Measurements from ENCODE around the gene ANO6. TPM values are rescaled to one million over a fixed set of nuclear protein-coding genes. Genes with fewer than 3 reads are reported as not detected.

Gene ANO6
- total RNA-seq, 2 experiments from 2014 or later = 19.0 to 21.4 TPM

- Mint-ChIP-seq H3K27ac (no peak overlapping the region), H3K4me3 (no peak overlapping the region), H3K9me3 (no peaks in the 10 kb centered on the region), H3K27me3 (no peaks in the 10 kb centered on the region), H3K4me1 (ENCODE audit: low read depth) (peaks cover 2% of the 10 kb centered on the region), H3K36me3 (peaks cover 3% of the 10 kb centered on the region)
- ChIA-PET POLR2A (no interaction called here), CTCF (no interaction called here)
- DNase-seq = no peak
- intact Hi-C loops (cut with micrococcal nuclease) = no loop called here
Observed at GRCh38 chr12:45290216-45290605, 74.3 kb downstream of the ANO6 start.

DNA sequence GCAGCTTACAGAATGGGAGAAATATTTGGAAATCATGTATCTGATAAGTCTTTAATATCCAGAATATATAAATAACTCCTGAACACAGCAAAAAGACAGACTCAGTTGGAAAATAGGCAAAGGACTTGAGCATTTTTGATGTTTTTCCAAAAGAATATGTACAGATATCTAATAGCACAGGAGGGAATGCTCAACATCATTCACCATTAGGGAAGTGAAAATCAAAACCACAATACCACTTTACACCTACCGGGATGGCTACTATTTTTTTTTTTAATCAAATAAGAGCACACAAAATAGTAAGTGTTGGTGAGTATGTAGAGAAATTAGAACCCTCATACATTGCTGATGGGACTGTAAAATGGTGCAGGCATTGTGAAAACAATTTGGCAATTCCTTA, 75.6 kb downstream of the ANO6 start:
- Mint-ChIP-seq H3K27me3 (no peaks in the 10 kb centered on the region), H3K36me3 (peaks cover 3% of the 10 kb centered on the region), H3K4me3 (no peak overlapping the region), H3K9me3 (no peaks in the 10 kb centered on the region), H3K4me1 (ENCODE audit: low read depth) (peaks cover 2% of the 10 kb centered on the region), H3K27ac (no peak overlapping the region)
- intact Hi-C loops (cut with micrococcal nuclease) = no loop called here
- ChIA-PET POLR2A (no interaction called here), CTCF (interaction anchor here (0.7 kb wide), 1 partner anchor 58 kb away, joined by 4 read pairs; no protein-coding TSS in a partner anchor)
- no peak for DNase-seq

DNA sequence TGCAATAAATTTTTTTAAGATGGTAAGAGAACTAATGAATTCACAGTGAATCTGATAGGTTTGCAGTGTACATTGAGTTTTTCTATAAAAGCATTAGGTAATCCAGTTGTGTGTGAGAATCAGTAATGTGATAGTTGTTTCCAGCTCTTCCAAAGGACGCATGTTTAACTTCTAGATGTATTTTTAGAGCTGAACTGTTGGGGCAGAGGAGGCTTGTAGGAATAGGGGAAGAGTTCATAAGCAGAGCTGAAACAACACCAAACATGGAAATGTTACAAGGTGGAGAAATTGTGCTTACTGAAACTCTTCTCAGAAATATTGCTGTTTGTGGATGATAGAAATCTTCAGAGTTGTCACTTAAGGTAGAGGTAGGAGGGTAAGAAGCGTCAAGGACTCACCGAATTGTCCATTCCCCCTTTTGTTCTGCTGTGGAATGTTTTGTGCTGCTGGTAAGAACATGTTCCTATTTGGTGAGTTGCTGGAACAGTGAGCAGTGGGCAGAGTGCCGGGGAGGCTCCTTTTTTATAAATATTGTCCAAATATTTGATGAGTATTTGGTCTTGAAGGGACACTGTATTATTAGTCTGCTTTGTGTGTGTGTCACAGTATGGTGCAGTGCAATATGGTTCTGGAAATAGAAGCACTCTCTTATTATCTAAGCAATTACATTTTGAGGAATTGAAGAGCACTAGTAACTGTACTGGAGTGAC, 76.7 kb downstream of the ANO6 start:
- Mint-ChIP-seq H3K27me3 (no peaks in the 10 kb centered on the region), H3K4me3 (no peak overlapping the region), H3K27ac (no peak overlapping the region), H3K4me1 (ENCODE audit: low read depth) (peaks cover 2% of the 10 kb centered on the region), H3K9me3 (no peaks in the 10 kb centered on the region), H3K36me3 (peaks cover 3% of the 10 kb centered on the region)
- intact Hi-C loops (cut with micrococcal nuclease) = no loop called here
- CTCF ChIA-PET = no interaction called here
- DNase-seq = no peak
- POLR2A ChIA-PET = no interaction called here

- Mint-ChIP-seq H3K36me3 (peaks cover 3% of the 10 kb centered on the region), H3K4me1 (ENCODE audit: low read depth) (peaks cover 2% of the 10 kb centered on the region), H3K27me3 (no peaks in the 10 kb centered on the region), H3K9me3 (no peaks in the 10 kb centered on the region), H3K4me3 (no peak overlapping the region), H3K27ac (no peak overlapping the region)
- ChIA-PET POLR2A (no interaction called here), CTCF (no interaction called here)
- DNase-seq = no peak
- intact Hi-C loops (cut with micrococcal nuclease) = no loop called here
Observed at GRCh38 chr12:45294906-45295305, 79.0 kb downstream of the ANO6 start.

DNA sequence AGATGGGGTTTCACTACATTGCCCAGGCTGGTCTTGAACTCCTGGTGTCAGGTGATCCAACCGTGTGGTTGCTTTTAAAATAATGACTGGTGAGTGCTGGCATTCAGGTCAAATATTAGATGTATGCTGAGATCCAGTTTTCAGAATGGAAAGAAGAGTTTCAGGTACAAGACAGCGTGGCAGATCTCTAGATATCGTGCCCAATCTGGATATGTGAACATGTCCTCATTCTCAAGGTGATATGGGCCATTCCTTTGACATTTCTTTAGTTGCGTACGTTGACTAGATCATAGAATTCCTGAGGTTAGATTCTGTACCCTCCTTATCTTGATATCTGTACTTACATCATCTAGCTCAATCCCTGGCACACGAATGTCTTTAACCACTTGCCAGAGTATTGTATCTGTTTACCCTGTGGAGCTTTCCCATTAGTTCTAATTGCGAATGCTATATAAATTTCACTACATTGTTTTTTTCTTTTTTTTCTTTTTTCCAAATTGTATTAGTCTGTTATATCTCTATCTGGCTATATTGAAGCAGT, 80.2 kb downstream of the ANO6 start:
- DNase-seq = no peak
- intact Hi-C loops (cut with micrococcal nuclease) = no loop called here
- Mint-ChIP-seq H3K4me3 (no peak overlapping the region), H3K36me3 (no peaks in the 10 kb centered on the region), H3K27ac (no peak overlapping the region), H3K9me3 (no peaks in the 10 kb centered on the region), H3K4me1 (ENCODE audit: low read depth) (peaks cover 2% of the 10 kb centered on the region), H3K27me3 (no peaks in the 10 kb centered on the region)
- CTCF ChIA-PET = no interaction called here
- POLR2A ChIA-PET = no interaction called here

- Mint-ChIP-seq H3K4me3 (no peak overlapping the region), H3K27me3 (no peaks in the 10 kb centered on the region), H3K4me1 (ENCODE audit: low read depth) (no peaks in the 10 kb centered on the region), H3K27ac (no peak overlapping the region), H3K9me3 (no peaks in the 10 kb centered on the region), H3K36me3 (peaks cover 5% of the 10 kb centered on the region)
- ChIA-PET POLR2A (no interaction called here), CTCF (no interaction called here)
- no peak for DNase-seq
- intact Hi-C loops (cut with micrococcal nuclease) = no loop called here
Observed at GRCh38 chr12:45298047-45298446, 82.2 kb downstream of the ANO6 start.

GRCh38 chr12:45298721-45299692, 83.1 kb downstream of the ANO6 start:
- CTCF ChIA-PET = interaction anchor here (1.4 kb wide), 1 partner anchor 22 kb away, joined by 3 read pairs; no protein-coding TSS in a partner anchor
- Mint-ChIP-seq H3K36me3 (peaks cover 9% of the 10 kb centered on the region), H3K27ac (no peak overlapping the region), H3K27me3 (no peaks in the 10 kb centered on the region), H3K4me1 (ENCODE audit: low read depth) (no peaks in the 10 kb centered on the region), H3K4me3 (no peak overlapping the region), H3K9me3 (no peaks in the 10 kb centered on the region)
- intact Hi-C loops (cut with micrococcal nuclease) = no loop called here
- POLR2A ChIA-PET = no interaction called here
- DNase-seq = no peak

DNA sequence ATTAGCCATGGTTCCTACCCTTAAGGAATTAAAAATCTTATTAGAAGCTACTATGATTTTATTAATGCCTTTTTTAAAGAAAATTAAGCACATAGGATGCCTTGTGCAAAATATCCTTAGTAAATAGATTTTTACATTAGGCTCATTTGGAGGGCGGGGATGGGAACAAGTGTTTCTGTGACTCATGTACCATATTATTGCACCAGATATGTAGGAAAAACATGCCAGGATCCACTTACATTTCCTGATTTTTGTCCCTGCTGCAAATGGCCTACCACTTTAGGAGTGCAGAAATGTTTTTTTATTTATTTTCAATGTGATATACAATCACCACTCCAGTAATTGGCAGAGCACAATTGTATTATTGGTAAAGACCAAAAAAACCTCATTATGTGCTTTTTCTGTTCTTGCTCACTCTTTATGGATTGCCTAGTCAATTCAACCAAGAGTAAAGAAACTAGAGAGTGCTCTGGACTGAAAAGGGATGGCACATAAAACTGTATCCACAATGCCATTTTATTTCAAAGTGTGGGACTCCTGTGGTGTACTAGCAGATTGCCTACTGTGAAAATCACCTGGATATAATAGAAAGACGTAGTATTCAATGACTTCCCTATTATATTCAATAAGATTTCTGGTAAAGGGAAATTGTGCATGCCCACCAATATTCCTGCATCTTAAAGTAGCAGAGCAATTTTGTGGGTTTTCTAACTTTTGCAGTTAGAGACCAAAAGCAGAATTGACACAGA, 86.9 kb downstream of the ANO6 start:
- ChIA-PET CTCF (no interaction called here), POLR2A (no interaction called here)
- Mint-ChIP-seq H3K4me1 (ENCODE audit: low read depth) (no peaks in the 10 kb centered on the region), H3K9me3 (no peaks in the 10 kb centered on the region), H3K36me3 (peaks cover 22% of the 10 kb centered on the region), H3K4me3 (no peak overlapping the region), H3K27ac (no peak overlapping the region), H3K27me3 (no peaks in the 10 kb centered on the region)
- no peak for DNase-seq
- intact Hi-C loops (cut with micrococcal nuclease) = no loop called here

- Mint-ChIP-seq H3K4me3 (no peak overlapping the region), H3K27me3 (no peaks in the 10 kb centered on the region), H3K36me3 (peaks cover 22% of the 10 kb centered on the region), H3K4me1 (ENCODE audit: low read depth) (no peaks in the 10 kb centered on the region), H3K9me3 (no peaks in the 10 kb centered on the region), H3K27ac (no peak overlapping the region)
- CTCF ChIA-PET = no interaction called here
- no peak for DNase-seq
- intact Hi-C loops (cut with micrococcal nuclease) = no loop called here
- POLR2A ChIA-PET = no interaction called here
Observed at GRCh38 chr12:45303945-45304344, 88.0 kb downstream of the ANO6 start.

DNA sequence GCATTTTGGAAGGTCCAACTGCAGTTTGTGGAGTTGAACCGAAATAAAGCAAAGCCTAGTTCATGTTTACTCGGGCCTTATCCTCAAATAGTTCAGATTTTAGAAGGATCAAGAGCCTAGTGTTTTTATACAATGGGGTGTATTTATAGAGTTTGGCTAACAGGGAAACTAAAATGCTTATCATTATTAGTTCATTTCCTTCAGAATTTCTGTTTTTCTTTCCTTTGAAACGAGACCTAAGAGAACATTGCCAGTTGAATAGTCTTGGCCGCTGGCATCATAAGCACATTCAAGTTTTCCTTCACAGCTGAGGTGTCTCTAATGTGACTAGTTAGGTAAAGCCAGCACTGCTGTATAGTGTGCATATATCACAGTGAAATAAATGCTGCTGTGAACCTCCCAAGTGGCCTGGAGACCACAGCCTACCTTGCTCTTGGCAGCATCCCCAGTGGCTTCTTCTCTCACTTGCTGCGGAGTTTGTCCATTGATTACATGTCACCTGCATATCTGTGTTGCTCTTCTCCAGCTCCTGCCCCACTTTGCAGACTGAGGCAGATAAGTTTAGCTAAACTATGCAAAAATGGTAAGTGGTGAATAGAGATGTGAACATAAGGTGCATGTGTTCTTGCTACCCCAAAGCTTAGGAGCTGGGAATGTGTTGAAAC, 88.8 kb downstream of the ANO6 start:
- ChIA-PET CTCF (no interaction called here), POLR2A (no interaction called here)
- no peak overlapping the region for H3K4me3 Mint-ChIP-seq
- intact Hi-C loops (cut with micrococcal nuclease) = no loop called here
- DNase-seq = no peak
- H3K4me1 Mint-ChIP-seq (ENCODE audit: low read depth) = no peaks in the 10 kb centered on the region
- H3K27ac Mint-ChIP-seq = no peak overlapping the region
- H3K9me3 Mint-ChIP-seq = no peaks in the 10 kb centered on the region
- peaks cover 22% of the 10 kb centered on the region for H3K36me3 Mint-ChIP-seq
- no peaks in the 10 kb centered on the region for H3K27me3 Mint-ChIP-seq

DNA sequence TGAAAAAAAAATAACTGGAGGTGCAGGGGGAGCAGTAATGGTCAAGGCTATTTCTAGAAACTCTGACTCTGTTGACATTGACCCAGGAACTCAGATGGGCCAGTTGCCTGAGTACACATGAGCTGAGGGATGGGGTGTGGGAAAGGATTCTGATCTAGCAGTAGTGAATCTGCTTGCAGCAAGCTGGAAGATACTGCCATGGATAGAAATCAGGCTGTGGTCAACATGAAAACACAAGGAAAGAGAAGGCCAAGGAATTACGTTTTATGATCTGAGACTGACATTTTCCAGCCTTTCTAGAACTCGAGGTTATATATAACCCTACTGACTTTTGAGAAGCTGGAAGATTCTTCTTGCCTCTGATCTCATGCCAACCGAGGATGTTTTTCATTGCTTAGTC, 90.0 kb downstream of the ANO6 start:
- Mint-ChIP-seq H3K27ac (no peak overlapping the region), H3K27me3 (no peaks in the 10 kb centered on the region), H3K36me3 (peaks cover 22% of the 10 kb centered on the region), H3K9me3 (no peaks in the 10 kb centered on the region), H3K4me3 (no peak overlapping the region), H3K4me1 (ENCODE audit: low read depth) (no peaks in the 10 kb centered on the region)
- intact Hi-C loops (cut with micrococcal nuclease) = no loop called here
- no peak for DNase-seq
- POLR2A ChIA-PET = no interaction called here
- CTCF ChIA-PET = no interaction called here
